LNCAP (cell line): ENCODE data around the gene ODF2L.

Experiments
- CTCF ChIP-seq: fragments of 450-650 bp; IDR thresholded peaks from 2 replicates; pipeline ENCODE4 v1.5.1; 2017; ENCODE audit warnings: mild to moderate bottlenecking

Gene ODF2L, protein sequence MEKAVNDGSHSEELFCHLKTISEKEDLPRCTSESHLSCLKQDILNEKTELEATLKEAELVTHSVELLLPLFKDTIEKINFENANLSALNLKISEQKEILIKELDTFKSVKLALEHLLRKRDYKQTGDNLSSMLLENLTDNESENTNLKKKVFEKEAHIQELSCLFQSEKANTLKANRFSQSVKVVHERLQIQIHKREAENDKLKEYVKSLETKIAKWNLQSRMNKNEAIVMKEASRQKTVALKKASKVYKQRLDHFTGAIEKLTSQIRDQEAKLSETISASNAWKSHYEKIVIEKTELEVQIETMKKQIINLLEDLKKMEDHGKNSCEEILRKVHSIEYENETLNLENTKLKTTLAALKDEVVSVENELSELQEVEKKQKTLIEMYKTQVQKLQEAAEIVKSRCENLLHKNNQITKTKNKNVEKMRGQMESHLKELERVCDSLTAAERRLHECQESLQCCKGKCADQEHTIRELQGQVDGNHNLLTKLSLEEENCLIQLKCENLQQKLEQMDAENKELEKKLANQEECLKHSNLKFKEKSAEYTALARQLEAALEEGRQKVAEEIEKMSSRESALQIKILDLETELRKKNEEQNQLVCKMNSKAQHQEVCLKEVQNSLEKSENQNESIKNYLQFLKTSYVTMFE

DNA sequence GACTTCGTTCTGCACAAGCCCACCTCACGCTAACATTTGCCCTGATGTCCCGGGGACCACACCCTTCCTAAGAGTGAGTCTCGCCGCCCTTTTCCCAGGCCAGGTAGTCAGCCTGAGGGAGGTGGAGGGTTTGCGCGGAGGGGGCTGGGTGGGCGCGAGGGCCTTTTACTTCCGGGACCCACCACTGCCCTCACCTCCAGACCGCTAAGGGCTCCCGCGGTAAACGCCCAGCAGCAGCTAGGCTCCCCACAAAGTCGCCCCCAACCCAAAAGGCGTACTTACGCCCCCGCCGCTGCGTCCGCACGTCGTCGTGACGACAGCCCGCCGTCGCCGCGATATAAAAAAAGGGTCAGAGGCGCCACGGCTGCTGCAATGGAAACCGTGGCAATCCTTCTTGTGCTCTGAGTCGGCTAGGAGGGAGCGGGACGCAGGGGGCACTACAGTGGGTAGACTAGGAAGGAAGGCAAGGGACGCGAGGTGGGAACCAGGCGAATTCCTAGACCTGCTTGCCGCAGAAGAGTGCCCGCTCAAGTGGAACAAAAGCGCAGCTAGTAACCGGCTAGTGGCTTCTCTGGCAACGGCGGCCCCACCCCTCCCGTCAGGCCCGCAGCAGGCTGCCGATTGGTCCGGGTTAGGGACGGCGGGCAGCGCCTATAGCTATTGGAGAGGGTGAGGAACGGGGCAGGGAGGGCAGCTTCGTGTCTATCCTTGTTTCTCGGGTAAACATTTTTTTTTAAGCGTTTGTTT, at the start of gene ODF2L:
Gene ODF2L, minus strand, starts transcription at position 573 of the 747 bp plus-strand sequence. CDS start 9,296 bp downstream, outside the sequence.
- TF ChIP-seq CTCF: no peak

DNA sequence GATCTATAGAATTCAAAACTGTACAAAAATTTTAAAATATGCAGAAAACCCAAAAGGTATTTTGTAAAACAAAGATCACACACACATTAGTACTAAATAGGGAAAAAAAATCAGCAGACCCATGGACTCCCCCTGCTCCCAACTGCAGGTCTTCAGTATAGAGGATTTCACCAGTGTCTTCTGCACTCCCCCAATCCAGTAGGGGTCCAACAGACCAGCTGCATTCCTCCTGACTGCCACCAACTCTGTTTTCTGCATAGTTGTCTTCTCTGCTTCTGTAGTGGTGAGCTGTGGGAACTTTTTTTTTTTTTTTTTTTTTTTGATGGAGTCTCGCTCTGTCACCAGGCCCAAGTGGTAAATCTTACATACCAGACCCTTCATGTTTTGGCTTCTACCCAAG, 49.8 kb upstream of the ODF2L start:
- no peak for TF ChIP-seq CTCF

DNA sequence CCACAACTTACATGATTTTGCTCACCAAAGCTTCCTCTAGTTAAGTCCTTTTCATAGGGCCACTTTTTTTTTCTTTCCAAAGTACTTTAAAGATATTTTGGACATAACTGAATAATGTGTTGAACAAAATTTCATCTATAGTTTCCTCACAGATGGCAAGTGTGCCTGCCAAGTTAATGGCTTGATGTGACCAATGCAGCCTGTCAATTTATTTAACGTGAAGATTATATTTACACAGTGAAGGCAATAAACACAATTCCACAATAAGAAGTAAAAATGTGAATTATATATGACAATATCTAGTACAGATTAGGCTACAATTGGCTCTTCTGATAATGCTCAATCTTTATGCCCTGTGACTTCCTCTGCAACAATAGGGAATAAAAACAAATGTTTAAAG, 45.9 kb upstream of the ODF2L start:
- no peak for TF ChIP-seq CTCF

GRCh38 chr1:86441581-86441980, 45.5 kb upstream of the ODF2L start:
- no peak for TF ChIP-seq CTCF

DNA sequence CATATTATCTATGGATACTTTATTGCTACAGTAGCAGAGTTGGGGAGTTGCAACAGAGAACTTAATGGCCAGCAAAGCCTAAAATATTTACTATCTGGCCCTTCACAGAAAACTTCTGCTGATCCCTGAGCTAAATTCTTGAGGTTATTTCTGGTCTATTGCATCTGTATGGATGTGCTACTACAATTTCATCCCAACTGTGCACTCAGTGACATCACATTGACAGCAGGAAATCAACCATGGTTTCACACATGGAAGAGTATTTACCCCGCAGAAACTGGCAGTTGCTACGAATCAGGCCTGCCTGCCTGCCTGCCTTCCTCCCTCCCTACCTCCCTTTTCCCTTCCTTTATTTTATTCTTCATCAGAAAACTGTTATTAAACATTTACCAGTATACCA, 39.9 kb upstream of the ODF2L start:
- TF ChIP-seq CTCF: no peak

- no peak for TF ChIP-seq CTCF
Measured at GRCh38 chr1:86435327-86435726, 39.2 kb upstream of the ODF2L start.

DNA sequence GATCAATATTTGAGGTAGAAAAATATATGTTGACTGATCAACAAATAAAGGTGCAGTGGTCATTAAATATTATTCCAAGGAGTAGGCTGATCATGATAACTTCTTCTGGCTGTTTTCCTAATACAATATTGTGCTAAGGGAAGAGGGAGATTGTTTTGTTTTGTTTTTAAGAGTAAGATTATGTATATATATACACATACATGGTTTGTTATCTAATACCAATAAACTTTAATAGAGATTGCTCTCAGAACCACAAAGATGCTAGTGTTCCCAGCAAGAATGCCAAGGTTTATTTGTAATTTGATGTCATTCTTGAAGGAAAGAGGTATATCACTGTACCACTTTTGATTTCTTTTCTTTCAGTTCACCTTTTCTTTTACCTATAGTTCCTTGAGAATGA, 37.9 kb upstream of the ODF2L start:
- TF ChIP-seq CTCF: no peak
